Measurements from ENCODE around the gene CYREN.
A peak's percentile ranks its signal among the peaks of the same experiment; 100 is the strongest.
"Not testable (repeated sequence)": the region's sequence is repeated elsewhere in the genome, so short reads cannot be mapped to it uniquely, and the experiment has no call there.

The CYREN gene

DNA sequence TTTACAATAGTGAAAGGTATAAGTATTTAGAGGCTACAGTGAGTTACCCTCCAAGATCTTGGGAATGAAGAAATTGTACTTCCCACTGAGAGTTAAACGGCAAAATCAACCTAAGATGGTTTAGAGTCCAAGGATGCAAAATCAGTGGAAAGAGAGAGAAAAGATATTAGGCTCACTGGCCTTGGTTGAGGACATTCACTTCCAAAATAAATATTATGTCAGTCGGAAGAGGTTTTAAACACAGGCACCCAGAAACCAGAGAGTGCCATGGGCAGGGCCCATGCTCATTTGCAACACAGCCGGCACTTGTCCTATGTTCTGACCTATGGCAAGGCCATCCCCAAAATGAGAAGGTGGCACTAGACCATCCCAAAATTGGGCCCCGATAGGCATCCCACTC, 44.7 kb upstream of the CYREN start:
- Histone ChIP-seq H3F3A (ENCODE audit: control insufficient read depth, insufficient read depth) (no peaks in the 10 kb centered on the region), H3K79me2 (ENCODE audit: control insufficient read depth, low read length) (peaks cover 7% of the 10 kb centered on the region; the same call in 1 of the 2 replicates), H3K4me2 (ENCODE audit: low read length) (no peak overlapping the region), H3K9me3 (ENCODE audit: control insufficient read depth, insufficient read depth, low read length) (no peaks in the 10 kb centered on the region), H3K36me3 (ENCODE audit: control insufficient read depth, low read length) (no peaks in the 10 kb centered on the region), H4K20me1 (ENCODE audit: control insufficient read depth, insufficient read depth, low read depth, low read length) (no peaks in the 10 kb centered on the region), H3K27ac (ENCODE audit: low read depth, low read length) (no peak overlapping the region), H3K4me1 (ENCODE audit: control insufficient read depth, low read length) (peaks cover 11% of the 10 kb centered on the region), H3K9me2 (replicated peaks; ENCODE audit: control insufficient read depth, low read length) (no peaks in the 10 kb centered on the region), H3K4me3 (ENCODE audit: low read length) (no peak overlapping the region), H3K27me3 (ENCODE audit: control insufficient read depth, low read length) (0 out of 2 replicates have a peak, but pooled peaks cover 2% of the 10 kb centered on the region)
- TF ChIP-seq CTCF (IDR thresholded peaks at IDR 0.05; ENCODE audit: low read depth, low read length, poor library complexity, severe bottlenecking): no peak
- no peak for TF ChIP-seq EZH2phosphoT487 (IDR thresholded peaks at IDR 0.05; ENCODE audit: borderline replicate concordance, low read length)

- H3K9me3 ChIP-seq (ENCODE audit: control insufficient read depth, insufficient read depth, low read length): no peaks in the 10 kb centered on the region
Observed at GRCh38 chr7:135213831-135214230, 43.3 kb upstream of the CYREN start.

GRCh38 chr7:135211946-135212685, 41.6 kb upstream of the CYREN start:
- not testable (repeated sequence) for H3F3A ChIP-seq (ENCODE audit: control insufficient read depth, insufficient read depth); H3K36me3 ChIP-seq (ENCODE audit: control insufficient read depth, low read length); H3K9me3 ChIP-seq (ENCODE audit: control insufficient read depth, insufficient read depth, low read length); H4K20me1 ChIP-seq (ENCODE audit: control insufficient read depth, insufficient read depth, low read depth, low read length); H3K27me3 ChIP-seq (ENCODE audit: control insufficient read depth, low read length); H3K79me2 ChIP-seq (ENCODE audit: control insufficient read depth, low read length); H3K9me2 ChIP-seq (replicated peaks; ENCODE audit: control insufficient read depth, low read length); H3K27ac ChIP-seq (ENCODE audit: low read depth, low read length)
- Histone ChIP-seq H3K4me3 (ENCODE audit: low read length) (peak overlapping the region; percentile 83), H3K4me1 (ENCODE audit: control insufficient read depth, low read length) (peaks cover 40% of the 10 kb centered on the region), H3K4me2 (ENCODE audit: low read length) (peak overlapping the region; percentile 96)

More at GRCh38 chr7:135213831-135214230, 43.3 kb upstream of the CYREN start:
- Histone ChIP-seq H3K79me2 (ENCODE audit: control insufficient read depth, low read length) (peaks cover 8% of the 10 kb centered on the region; the same call in 1 of the 2 replicates), H3K27me3 (ENCODE audit: control insufficient read depth, low read length) (no peaks in the 10 kb centered on the region), H4K20me1 (ENCODE audit: control insufficient read depth, insufficient read depth, low read depth, low read length) (no peaks in the 10 kb centered on the region), H3K27ac (ENCODE audit: low read depth, low read length) (no peak overlapping the region), H3K4me3 (ENCODE audit: low read length) (no peak overlapping the region), H3F3A (ENCODE audit: control insufficient read depth, insufficient read depth) (no peaks in the 10 kb centered on the region), H3K4me2 (ENCODE audit: low read length) (no peak overlapping the region), H3K9me2 (replicated peaks; ENCODE audit: control insufficient read depth, low read length) (no peaks in the 10 kb centered on the region), H3K36me3 (ENCODE audit: control insufficient read depth, low read length) (0 out of 2 replicates have a peak, but pooled peaks cover 3% of the 10 kb centered on the region), H3K4me1 (ENCODE audit: control insufficient read depth, low read length) (peaks cover 23% of the 10 kb centered on the region)
- TF ChIP-seq CTCF (IDR thresholded peaks at IDR 0.05; ENCODE audit: low read depth, low read length, poor library complexity, severe bottlenecking) (no peak), EZH2phosphoT487 (IDR thresholded peaks at IDR 0.05; ENCODE audit: borderline replicate concordance, low read length) (no peak)

DNA sequence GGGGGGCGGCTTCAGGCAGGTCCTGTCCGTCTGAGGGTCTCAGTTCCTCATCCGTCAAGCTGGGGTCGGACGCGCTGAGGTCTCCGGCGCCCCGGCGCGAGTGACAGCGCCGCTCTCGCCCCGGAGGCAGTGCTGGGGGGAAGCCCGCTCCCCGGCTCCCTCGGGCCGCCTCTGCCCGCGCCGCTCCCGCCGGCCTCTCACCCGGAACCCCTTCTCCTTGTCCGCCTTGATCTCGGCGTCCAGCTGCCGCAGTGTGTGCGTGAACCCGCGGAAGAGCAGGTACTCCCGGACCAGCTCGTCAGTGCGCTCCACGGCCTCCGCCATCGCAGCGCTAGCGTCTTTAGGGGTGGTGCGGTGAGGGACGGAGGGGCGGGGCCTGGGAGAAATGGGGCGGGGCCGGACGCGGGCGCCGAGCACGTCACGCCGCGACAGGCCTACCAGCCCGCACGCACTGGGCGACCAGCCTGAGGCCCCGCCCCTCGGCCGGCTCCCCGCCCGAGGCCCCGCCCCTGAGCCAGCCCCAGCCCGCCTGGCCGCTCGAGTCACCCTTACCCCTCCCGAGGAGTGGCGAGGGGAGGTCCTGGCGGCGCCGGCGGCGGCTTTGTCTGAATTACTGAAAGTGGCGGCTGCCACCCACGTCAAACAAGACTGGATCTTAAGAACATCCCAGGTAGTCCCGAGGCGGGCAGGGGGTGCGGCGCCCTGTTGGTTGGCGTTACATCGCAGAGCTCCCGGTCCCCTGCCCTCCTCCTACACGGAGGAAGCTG, 40.9 kb upstream of the CYREN start, which contains the start of gene WDR91:
Gene WDR91, minus strand, starts transcription at position 348 of the 767 bp plus-strand sequence. Its CDS starts 24 bp downstream, at position 324.
- Histone ChIP-seq H3K27me3 (ENCODE audit: control insufficient read depth, low read length) (no peaks in the 10 kb centered on the region), H3K4me2 (ENCODE audit: low read length) (peak within 1 kb of the TSS; percentile 96), H3K79me2 (ENCODE audit: control insufficient read depth, low read length) (peaks cover 8% of the 10 kb centered on the region; the same call in 1 of the 2 replicates), H3K9me2 (replicated peaks; ENCODE audit: control insufficient read depth, low read length) (no peaks in the 10 kb centered on the region), H3F3A (ENCODE audit: control insufficient read depth, insufficient read depth) (no peaks in the 10 kb centered on the region), H3K36me3 (ENCODE audit: control insufficient read depth, low read length) (0 out of 2 replicates have a peak, but pooled peaks cover 3% of the 10 kb centered on the region), H3K27ac (ENCODE audit: low read depth, low read length) (no peak within 1 kb of the TSS), H3K4me3 (ENCODE audit: low read length) (peak within 1 kb of the TSS; percentile 83), H4K20me1 (ENCODE audit: control insufficient read depth, insufficient read depth, low read depth, low read length) (no peaks in the 10 kb centered on the region), H3K9me3 (ENCODE audit: control insufficient read depth, insufficient read depth, low read length) (no peaks in the 10 kb centered on the region), H3K4me1 (ENCODE audit: control insufficient read depth, low read length) (peaks cover 44% of the 10 kb centered on the region)
- TF ChIP-seq CTCF (IDR thresholded peaks at IDR 0.05; ENCODE audit: low read depth, low read length, poor library complexity, severe bottlenecking) (peak; percentile 39), EZH2phosphoT487 (IDR thresholded peaks at IDR 0.05; ENCODE audit: borderline replicate concordance, low read length) (no peak)
